AG08395 (cell line): ENCODE data around the gene SHROOM3.

ENCODE experiments used
- DNase-seq: peaks from one replicate; pipeline ENCODE4 v3.0.0; 2012; ENCODE audit warnings: mixed read lengths, low spot score

SHROOM3 gene

GRCh38 chr4:76821641-76822040, 386.6 kb downstream of the SHROOM3 start:
- DNase-seq, result peak; percentile 60

DNA sequence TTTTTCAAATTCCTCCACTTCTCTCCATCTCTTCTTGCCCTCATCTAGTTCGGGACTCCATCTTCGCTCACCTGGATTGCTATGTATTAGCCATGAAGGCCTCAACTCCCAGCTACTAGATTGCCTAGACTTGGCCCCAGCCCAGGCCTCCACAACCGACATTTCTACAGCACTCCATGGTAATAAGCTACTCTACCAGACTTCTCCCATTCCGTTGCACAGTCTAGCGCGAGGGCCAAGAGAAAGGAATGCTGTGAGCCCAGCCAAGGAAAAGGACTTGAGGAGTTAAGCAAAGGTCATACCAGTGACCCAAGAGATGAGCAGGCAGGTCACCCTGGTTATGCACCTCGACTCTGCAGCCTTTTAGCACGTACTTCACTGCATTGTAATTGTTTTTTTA, 387.3 kb downstream of the SHROOM3 start:
- DNase-seq, result no peak

DNA sequence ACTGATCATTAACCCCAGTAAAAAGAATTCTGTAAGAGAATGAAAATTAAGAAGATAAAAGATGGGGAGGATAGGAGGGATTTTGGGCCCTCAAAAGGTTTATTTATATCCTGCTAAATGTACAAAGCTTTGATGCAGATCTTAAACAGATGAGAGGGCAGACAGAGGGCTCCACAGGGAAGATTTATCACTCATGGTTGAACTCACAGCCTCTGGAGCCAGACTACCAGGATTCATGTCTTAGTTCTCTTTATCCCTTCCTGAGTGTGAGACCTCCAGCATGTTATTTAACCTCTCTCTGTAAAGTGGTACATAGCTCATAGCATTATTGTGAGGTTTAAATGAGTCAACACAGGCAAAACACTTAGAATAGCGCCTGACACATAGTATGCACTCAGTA, 388.5 kb downstream of the SHROOM3 start:
- DNase-seq, result no peak

DNA sequence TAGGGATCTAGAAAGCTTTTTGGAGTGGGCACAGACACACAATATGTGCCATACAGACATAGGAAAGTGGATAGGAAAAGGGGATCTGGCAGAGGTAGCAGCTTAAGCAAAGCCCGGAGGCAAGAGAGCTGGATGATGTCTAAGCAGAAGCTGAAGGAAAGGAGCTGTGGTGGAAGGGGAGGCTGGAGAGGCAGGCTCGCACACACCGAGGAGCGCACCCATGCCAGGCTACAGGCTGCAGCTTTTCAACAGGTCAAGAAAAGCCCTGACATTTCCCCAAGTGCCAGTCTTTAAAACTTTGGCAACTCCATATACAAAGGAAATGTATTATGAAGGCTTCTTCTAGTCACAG, 395.6 kb downstream of the SHROOM3 start:
- no peak for DNase-seq

- peak; percentile 74 for DNase-seq
Observed at GRCh38 chr4:76830964-76831703, 396.1 kb downstream of the SHROOM3 start.

DNA sequence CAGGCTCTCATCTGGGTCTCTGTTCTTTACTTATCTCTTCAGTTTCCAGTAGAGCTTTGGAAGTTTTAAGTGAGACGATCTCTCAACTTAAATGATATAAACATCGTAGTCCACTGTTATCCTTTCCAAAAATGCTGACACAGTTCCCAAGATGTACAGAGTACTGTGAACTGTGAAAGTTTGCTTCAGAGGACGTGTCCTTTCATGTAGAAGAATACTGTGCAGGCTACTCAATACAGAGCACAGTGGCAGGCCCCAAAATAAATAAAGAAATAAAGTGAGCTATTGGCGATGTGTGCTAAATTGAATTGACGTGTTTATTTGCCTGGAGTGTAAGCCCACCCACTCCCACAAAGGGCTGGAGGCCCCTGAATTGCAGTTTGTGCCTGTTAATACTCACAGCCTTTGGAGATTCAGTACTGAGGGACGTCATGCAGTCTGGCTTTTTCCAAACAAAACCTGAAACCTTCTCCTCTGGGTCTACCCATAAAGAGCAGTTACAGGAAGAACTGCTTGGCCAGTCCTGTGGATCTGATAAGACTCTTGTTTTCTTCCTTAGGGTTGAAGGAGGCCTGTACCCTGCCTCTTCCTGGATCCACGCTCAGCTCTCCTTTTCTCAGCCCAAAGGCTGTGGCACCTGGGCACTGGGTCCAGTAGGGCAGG, 396.8 kb downstream of the SHROOM3 start:
- no peak for DNase-seq
